ENCODE data around the gene EVI2B.
"Not testable (repeated sequence)": the region's sequence is repeated elsewhere in the genome, so short reads cannot be mapped to it uniquely, and the experiment has no call there.

EVI2B gene

GRCh38 chr17:31272236-31272635 lies 41.6 kb downstream of the EVI2B start:
- no peak for DNase-seq (ENCODE audit: low read depth, low spot score)

DNA sequence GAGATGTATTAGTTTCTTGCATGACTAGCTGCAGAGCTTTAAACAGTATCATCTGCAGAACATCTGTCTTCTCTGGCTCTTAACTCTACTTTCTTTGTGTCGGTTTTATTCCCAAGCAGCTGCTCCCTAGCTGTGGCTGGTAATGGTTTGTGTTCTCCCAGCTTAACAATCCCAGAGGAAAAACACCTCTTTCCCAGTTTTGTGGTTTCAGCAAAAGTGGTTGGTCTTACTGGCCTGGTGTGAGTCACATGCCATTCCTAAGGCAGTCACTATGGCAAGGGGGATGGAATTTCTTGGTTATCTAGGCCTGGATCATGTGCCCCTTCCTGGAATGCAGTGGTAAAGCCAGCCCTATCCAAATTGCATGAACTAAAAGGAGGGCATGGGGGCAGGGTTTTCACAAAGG lies 44.3 kb downstream of the EVI2B start:
- DNase-seq (ENCODE audit: low read depth, low spot score): peak; percentile 97

DNA sequence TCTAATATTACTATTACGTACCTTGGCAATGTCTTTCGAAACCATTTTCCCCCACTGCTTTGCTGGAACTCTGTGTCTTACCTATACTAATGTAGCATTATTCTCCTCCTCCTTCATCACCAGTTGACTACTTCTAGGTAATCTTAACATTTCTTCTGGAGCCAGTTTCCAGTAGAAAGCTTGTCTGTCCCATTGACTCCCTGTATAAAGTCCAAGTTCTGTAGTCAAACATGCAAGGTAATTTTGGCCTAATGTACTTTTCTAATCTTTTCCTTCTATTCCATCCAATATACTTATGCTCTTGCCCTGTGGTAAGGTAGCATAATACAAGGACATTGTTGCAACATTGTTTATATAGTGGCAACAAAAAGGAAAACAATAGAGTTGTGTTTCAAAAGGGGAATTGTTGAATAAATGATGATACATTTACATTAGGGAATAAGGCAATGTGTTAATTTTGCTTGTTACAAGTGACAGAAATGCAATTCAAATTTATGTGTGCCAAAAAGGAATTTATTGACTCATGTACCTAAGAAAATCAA lies 44.7 kb downstream of the EVI2B start:
- DNase-seq (ENCODE audit: low read depth, low spot score): no peak

GRCh38 chr17:31266042-31266441 lies 47.8 kb downstream of the EVI2B start:
- no peak for DNase-seq (ENCODE audit: low read depth, low spot score)

DNA sequence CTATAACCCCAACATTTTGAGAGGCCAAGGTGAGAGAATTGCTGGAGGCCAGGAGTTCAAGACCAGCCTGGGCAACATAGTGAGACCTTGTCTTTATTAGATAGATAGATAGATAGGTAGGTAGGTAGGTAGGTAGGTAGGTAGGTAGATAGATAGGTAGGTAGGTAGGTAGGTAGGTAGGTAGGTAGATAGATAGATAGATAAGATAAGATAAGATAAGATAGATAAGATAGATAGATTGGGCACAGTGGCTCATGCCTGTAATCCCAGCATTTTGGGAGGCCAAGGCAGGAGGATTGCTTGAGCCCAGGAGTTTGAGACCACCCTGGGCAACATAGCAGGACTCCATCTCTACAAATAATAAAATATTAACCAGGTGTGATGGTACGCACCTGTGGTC lies 50.9 kb downstream of the EVI2B start:
- DNase-seq (ENCODE audit: low read depth, low spot score): not testable (repeated sequence)

- no peak for DNase-seq (ENCODE audit: low read depth, low spot score)
Observed at GRCh38 chr17:31261601-31262000, 52.3 kb downstream of the EVI2B start.

DNA sequence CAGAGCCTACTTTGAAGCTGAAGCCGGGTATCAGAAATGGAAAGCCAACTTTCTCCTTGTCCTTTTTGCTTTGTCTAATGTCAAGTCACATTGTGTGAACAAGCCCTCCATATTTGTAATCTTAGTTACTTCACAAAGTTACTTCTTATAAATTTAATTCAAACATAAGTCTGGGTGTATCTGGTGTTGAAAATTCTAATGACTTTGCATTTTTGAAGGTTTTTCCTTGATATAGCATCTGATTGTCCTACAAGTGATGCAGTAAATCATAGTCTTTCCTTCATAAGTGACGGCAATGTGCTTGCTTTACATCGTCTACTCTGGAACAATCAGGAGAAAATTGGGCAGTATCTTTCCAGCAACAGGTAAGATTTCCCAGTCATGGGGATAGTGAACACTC lies 53.7 kb downstream of the EVI2B start:
- no peak for DNase-seq (ENCODE audit: low read depth, low spot score)

- no peak for DNase-seq (ENCODE audit: low read depth, low spot score)
Observed at GRCh38 chr17:31256936-31257335, 56.9 kb downstream of the EVI2B start.

DNA sequence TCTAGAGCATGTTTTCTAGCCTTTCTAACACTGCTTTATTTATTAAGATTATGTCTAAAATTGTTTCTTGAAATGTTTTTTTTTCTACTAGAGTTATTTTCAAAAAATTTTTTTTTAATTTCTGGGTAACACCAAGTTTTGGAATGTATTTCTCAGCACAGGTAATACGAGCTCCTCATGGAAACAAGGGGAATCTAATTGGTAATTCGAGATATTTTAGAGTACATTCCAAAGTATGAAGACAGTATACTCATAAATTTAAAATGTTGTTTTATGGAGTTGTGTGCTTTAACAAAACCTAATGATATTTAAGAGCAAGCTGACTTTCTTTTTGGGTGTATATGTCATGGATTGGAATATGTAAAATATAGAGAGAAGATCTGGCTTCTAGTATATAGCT lies 59.2 kb downstream of the EVI2B start:
- DNase-seq (ENCODE audit: low read depth, low spot score): no peak
